Amniotic stem cell (primary cell): Measurements from ENCODE around the gene ZDHHC14.
"Not testable (repeated sequence)": the region's sequence is repeated elsewhere in the genome, so short reads cannot be mapped to it uniquely, and the experiment has no call there.

Source experiments
- DNase-seq: peaks from one replicate; lab custom pipeline; 2025; lab: John Stamatoyannopoulos, UW

Gene ZDHHC14

GRCh38 chr6:157406661-157407060, 25.7 kb downstream of the ZDHHC14 start:
- DNase-seq: no peak

GRCh38 chr6:157407646-157408045, 26.7 kb downstream of the ZDHHC14 start:
- no peak for DNase-seq

- DNase-seq: not testable (repeated sequence)
Observed at GRCh38 chr6:157408427-157408826, 27.4 kb downstream of the ZDHHC14 start.

- DNase-seq: no peak
Observed at GRCh38 chr6:157410045-157410444, 29.1 kb downstream of the ZDHHC14 start.

GRCh38 chr6:157411368-157411767, 30.4 kb downstream of the ZDHHC14 start:
- no peak for DNase-seq

- no peak for DNase-seq
Observed at GRCh38 chr6:157412791-157413190, 31.8 kb downstream of the ZDHHC14 start.

GRCh38 chr6:157420497-157420896, 39.5 kb downstream of the ZDHHC14 start:
- no peak for DNase-seq

GRCh38 chr6:157424491-157425020, 43.6 kb downstream of the ZDHHC14 start:
- no peak for DNase-seq

- DNase-seq: no peak
Observed at GRCh38 chr6:157427969-157428368, 47.0 kb downstream of the ZDHHC14 start.

- no peak for DNase-seq
Observed at GRCh38 chr6:157428427-157429202, 47.6 kb downstream of the ZDHHC14 start.

- no peak for DNase-seq
Observed at GRCh38 chr6:157429248-157429647, 48.3 kb downstream of the ZDHHC14 start.

GRCh38 chr6:157430834-157431233, 49.8 kb downstream of the ZDHHC14 start:
- no peak for DNase-seq

- DNase-seq: no peak
Observed at GRCh38 chr6:157432231-157432891, 51.4 kb downstream of the ZDHHC14 start.

GRCh38 chr6:157432892-157433265, 51.9 kb downstream of the ZDHHC14 start:
- no peak for DNase-seq

- DNase-seq: no peak
Observed at GRCh38 chr6:157433678-157434081, 52.7 kb downstream of the ZDHHC14 start.

- DNase-seq: no peak
Observed at GRCh38 chr6:157434349-157435033, 53.5 kb downstream of the ZDHHC14 start.

- DNase-seq: no peak
Observed at GRCh38 chr6:157436219-157436943, 55.4 kb downstream of the ZDHHC14 start.

GRCh38 chr6:157436944-157437336, 56.0 kb downstream of the ZDHHC14 start:
- DNase-seq: no peak

GRCh38 chr6:157438611-157439111, 57.7 kb downstream of the ZDHHC14 start:
- DNase-seq: no peak

- DNase-seq: no peak
Observed at GRCh38 chr6:157440171-157440570, 59.2 kb downstream of the ZDHHC14 start.

- no peak for DNase-seq
Observed at GRCh38 chr6:157442291-157442690, 61.3 kb downstream of the ZDHHC14 start.
